Spleen (tissue), 11 donors: Measurements from ENCODE around the gene ANXA4. TPM values are rescaled to one million over a fixed set of nuclear protein-coding genes. Genes with fewer than 3 reads are reported as not detected.

Experiments
- DNase-seq: peaks from one replicate; pipeline ENCODE4 v3.0.0-alpha.2; 2020
- H3K27ac ChIP-seq, 8 donors: fragments of 200-600 bp; sonication (generic) in 7 of 8; 1 replicate in 4 of 8; 2 replicates in 4 of 8; pipeline versions ENCODE4 v1.5.0 to v1.8.0; 2016 to 2021; ENCODE audit warnings: inconsistent platforms in 4 of 8, mild to moderate bottlenecking in 4 of 8, moderate library complexity in 1 of 8
- H3K27me3 ChIP-seq, 7 donors: fragments of 200-600 bp; sonication (generic) in 6 of 7; replicated peaks in 1 of 7; 1 replicate in 4 of 7; 2 replicates in 3 of 7; pipeline versions ENCODE4 v1.5.0 to v1.8.0; 2016 to 2021; ENCODE audit warnings: inconsistent platforms in 3 of 7, mild to moderate bottlenecking in 1 of 7
- H3K36me3 ChIP-seq, 6 donors: fragments of 200-600 bp; sonication (generic) in 5 of 6; 1 replicate in 4 of 6; 2 replicates in 2 of 6; pipeline versions ENCODE4 v1.5.0 to v1.8.0; 2016 to 2021; ENCODE audit warnings: inconsistent platforms in 2 of 6
- H3K4me1 ChIP-seq, 6 donors: fragments of 200-600 bp; sonication (generic) in 5 of 6; 1 replicate in 3 of 6; 2 replicates in 3 of 6; pipeline versions ENCODE4 v1.5.0 to v1.8.0; 2016 to 2021; ENCODE audit warnings: inconsistent platforms in 3 of 6
- H3K4me3 ChIP-seq, 8 donors: fragments of 200-600 bp; sonication (generic) in 7 of 8; 1 replicate in 4 of 8; 2 replicates in 4 of 8; pipeline versions ENCODE4 v1.5.0 to v1.8.0; 2016 to 2021; ENCODE audit warnings: inconsistent platforms in 4 of 8, mild to moderate bottlenecking in 4 of 8, moderate library complexity in 2 of 8
- H3K9me3 ChIP-seq, 8 donors: fragments of 200-600 bp; sonication (generic) in 7 of 8; 1 replicate in 4 of 8; 2 replicates in 4 of 8; pipeline versions ENCODE4 v1.5.0 to v1.8.0; 2016 to 2021; ENCODE audit warnings: inconsistent platforms in 4 of 8
- POLR2A ChIP-seq, 3 donors: fragments of 450-650 bp; IDR thresholded peaks; one replicate each; pipeline ENCODE4 v1.5.1; 2017; ENCODE audit warnings: antibody characterized with exemption in 3 of 3, mild to moderate bottlenecking in 1 of 3
- POLR2AphosphoS5 ChIP-seq, 3 donors: sonication (generic); formaldehyde crosslinking; IDR thresholded peaks; one replicate each; pipeline ENCODE4 v1.5.1; 2017; ENCODE audit warnings: antibody characterized with exemption in 3 of 3
- WGBS, 5 donors: extraction: QIAGEN DNeasy Blood & Tissue Kit in 3 of 5; methylation state at CpG; one replicate each; pipeline versions ENCODE4 v1.1.5 to v1.1.7; 2013 to 2018; 5-methylcytosine and 5-hydroxymethylcytosine counted together
- intact Hi-C: fragments of 100-400 bp; cut with DNase I; formaldehyde crosslinking; loops from one replicate; pipeline ENCODE4 v1.15.0; 2023; ENCODE audit warnings: low total_unique reads
- polyA plus RNA-seq, 3 donors: library from polyadenylated mRNA; stranded (reverse); fragments of 200-250 nt; gene quantifications; one replicate each; pipeline ENCODE4 v1.2.1, GENCODE V29; 2013
- total RNA-seq, 7 donors: library from RNA; depleted of rRNA in 3 of 7; stranded (reverse); fragments of >200 nt in 3 of 7; fragmentation: NEBNext Ultra II Directional in 4 of 7; extraction: Animal tissue kit (Norgen Biotek cat#: 25700) in 4 of 7; gene quantifications; one replicate each; pipeline versions ENCODE4 v1.1.0 to v1.2.1, GENCODE V29; 2016 to 2021
- TF ChIP-seq, protein P1 (sequence below), 11 experiments: fragments of 200-600 bp in 7 of 11; fragments of 450-650 bp in 4 of 11; sonication (generic) in 4 of 11; IDR thresholded peaks in 8 of 11; conservative IDR thresholded peaks in 3 of 11; 1 replicate in 7 of 11; 2 replicates in 4 of 11; pipeline versions ENCODE4 v1.4.0 to v1.8.0; 2016 to 2021; ENCODE audit warnings: antibody characterized with exemption in 11 of 11, inconsistent platforms in 4 of 11, mild to moderate bottlenecking in 1 of 11
- donor health status: healthy with polysubstance abuse.
- donor health status: DM: no; HTN: no; CAD: no; lungs with moderate emphysema.
- donor health status: DM: no; HTN: no; CAD: no.
- donor health status: Bipolar disorder and iron deficiency.
- donor health status: healthy.
- donor health status: DM: no; HTN: no; CAD: no.
- donor health status: DM: yes; HTN: yes; CAD: no.

ANXA4 gene
- total and polyA plus RNA-seq, 10 donors, result 15.0 to 56.1 (median 29.2) TPM

DNA sequence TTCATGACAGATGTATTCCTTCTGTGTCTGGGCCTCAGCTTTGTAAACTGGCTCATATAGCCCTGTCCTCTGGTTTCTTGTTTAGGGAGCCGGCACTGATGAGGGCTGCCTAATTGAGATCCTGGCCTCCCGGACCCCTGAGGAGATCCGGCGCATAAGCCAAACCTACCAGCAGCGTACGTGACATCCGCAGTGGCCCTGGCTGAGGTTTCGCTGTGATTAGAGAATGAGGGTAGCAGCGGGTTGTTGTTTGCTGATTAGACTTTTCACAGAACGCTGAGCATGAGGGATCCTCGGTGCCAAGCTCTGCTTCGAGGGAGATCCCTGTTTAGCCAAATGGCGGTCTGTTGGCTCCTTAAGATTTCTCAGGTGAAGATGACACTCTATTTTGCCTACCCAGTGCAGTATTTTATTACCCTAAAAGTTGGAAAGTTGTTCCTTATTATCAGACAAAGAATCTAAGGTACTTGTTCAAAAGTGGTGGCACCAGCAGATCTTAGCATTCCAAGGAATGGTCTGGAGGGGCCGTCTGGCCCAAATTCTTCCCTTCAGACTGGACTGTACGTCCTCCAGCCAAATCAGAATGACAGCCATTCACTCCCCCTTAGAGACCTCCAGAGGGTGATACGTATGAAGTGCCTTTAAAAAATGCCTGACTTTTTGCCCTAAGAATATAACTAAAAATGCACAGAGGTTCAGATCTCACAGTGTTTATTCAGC, 66.0 kb downstream of the ANXA4 start:
- Histone ChIP-seq H3K9me3 (no peaks in the 10 kb centered on the region), H3K36me3 (peaks cover 0 to 84% (median 22%) of the 10 kb centered on the region in 6 donors), H3K27me3 (no peaks in the 10 kb centered on the region), H3K27ac (no peak overlapping the region), H3K4me1 (peaks cover 2 to 19% (median 17%) of the 10 kb centered on the region in 6 donors), H3K4me3 (no peak overlapping the region)
- intact Hi-C loops, result no loop called here
- WGBS, 5 donors, result 89 to 97% (median 95%) methylated on average over 16 of the region's 16 CpGs
- TF ChIP-seq POLR2A (IDR thresholded peaks at IDR 0.05), result no peak
- no peak for TF ChIP-seq POLR2AphosphoS5 (IDR thresholded peaks at IDR 0.05)
- TF ChIP-seq, protein P1, sequence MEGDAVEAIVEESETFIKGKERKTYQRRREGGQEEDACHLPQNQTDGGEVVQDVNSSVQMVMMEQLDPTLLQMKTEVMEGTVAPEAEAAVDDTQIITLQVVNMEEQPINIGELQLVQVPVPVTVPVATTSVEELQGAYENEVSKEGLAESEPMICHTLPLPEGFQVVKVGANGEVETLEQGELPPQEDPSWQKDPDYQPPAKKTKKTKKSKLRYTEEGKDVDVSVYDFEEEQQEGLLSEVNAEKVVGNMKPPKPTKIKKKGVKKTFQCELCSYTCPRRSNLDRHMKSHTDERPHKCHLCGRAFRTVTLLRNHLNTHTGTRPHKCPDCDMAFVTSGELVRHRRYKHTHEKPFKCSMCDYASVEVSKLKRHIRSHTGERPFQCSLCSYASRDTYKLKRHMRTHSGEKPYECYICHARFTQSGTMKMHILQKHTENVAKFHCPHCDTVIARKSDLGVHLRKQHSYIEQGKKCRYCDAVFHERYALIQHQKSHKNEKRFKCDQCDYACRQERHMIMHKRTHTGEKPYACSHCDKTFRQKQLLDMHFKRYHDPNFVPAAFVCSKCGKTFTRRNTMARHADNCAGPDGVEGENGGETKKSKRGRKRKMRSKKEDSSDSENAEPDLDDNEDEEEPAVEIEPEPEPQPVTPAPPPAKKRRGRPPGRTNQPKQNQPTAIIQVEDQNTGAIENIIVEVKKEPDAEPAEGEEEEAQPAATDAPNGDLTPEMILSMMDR (IDR thresholded peaks at IDR 0.05 in 8 of 11, conservative IDR thresholded peaks at IDR 0.05 in 3 of 11), result no peak
- no peak for DNase-seq

DNA sequence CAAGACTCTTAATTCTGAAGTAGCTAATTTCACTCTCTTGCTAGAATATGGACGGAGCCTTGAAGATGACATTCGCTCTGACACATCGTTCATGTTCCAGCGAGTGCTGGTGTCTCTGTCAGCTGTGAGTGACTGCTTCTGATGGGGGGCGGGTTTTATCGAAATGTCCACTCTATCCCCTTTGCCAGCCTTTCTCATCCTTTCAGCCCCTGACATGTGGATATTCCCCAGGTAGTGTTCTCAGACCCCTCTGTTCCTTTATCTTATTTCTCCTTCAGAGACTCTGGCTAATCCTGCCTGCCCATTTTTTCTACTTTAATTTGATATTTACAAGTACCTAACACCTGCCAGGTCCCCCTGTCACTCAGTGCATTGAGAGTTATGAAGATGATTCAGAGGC, 68.6 kb downstream of the ANXA4 start:
- DNase-seq, result no peak
- intact Hi-C loops, result loop anchor here (10.0 kb wide), 1 partner anchor 256 kb away; no protein-coding TSS in a partner anchor
- 86 to 95% (median 93%) methylated on average over 6 of the region's 6 CpGs for WGBS, 5 donors
- H3K27ac ChIP-seq, result no peak overlapping the region
- H3K9me3 ChIP-seq, result no peaks in the 10 kb centered on the region
- H3K4me1 ChIP-seq, result no peaks in the 10 kb centered on the region
- H3K36me3 ChIP-seq, result peaks cover 0 to 87% (median 30%) of the 10 kb centered on the region in 6 donors
- no peaks in the 10 kb centered on the region for H3K27me3 ChIP-seq
- no peak for TF ChIP-seq POLR2A (IDR thresholded peaks at IDR 0.05)
- H3K4me3 ChIP-seq, result no peak overlapping the region

- Histone ChIP-seq H3K27ac (no peak overlapping the region), H3K4me3 (no peak overlapping the region), H3K9me3 (no peaks in the 10 kb centered on the region), H3K36me3 (peaks cover 0 to 85% (median 30%) of the 10 kb centered on the region in 6 donors), H3K27me3 (no peaks in the 10 kb centered on the region), H3K4me1 (no peaks in the 10 kb centered on the region)
- intact Hi-C loops, result loop anchor here (10.0 kb wide), 1 partner anchor 256 kb away; no protein-coding TSS in a partner anchor
- WGBS, 5 donors, result 87 to 96% (median 90%) methylated on average over 5 of the region's 5 CpGs
- no peak for DNase-seq
- TF ChIP-seq, protein P1 (IDR thresholded peaks at IDR 0.05 in 8 of 11, conservative IDR thresholded peaks at IDR 0.05 in 3 of 11), result no peak
- TF ChIP-seq POLR2A (IDR thresholded peaks at IDR 0.05), result no peak
- TF ChIP-seq POLR2AphosphoS5 (IDR thresholded peaks at IDR 0.05), result no peak
These were observed 69.1 kb downstream of the ANXA4 start for GRCh38 chr2:69811018-69811417.

- Histone ChIP-seq H3K4me1 (peaks cover 0 to 5% (median under 1%) of the 10 kb centered on the region in 6 donors), H3K9me3 (no peaks in the 10 kb centered on the region), H3K27ac (no peak overlapping the region), H3K36me3 (peaks cover 0 to 79% (median 30%) of the 10 kb centered on the region in 6 donors), H3K27me3 (no peaks in the 10 kb centered on the region), H3K4me3 (no peak overlapping the region)
- intact Hi-C loops, result loop anchor here (10.0 kb wide), 1 partner anchor 257 kb away; no protein-coding TSS in a partner anchor
- DNase-seq, result no peak
- TF ChIP-seq POLR2AphosphoS5 (IDR thresholded peaks at IDR 0.05) (no peak), POLR2A (IDR thresholded peaks at IDR 0.05) (no peak)
- TF ChIP-seq, protein P1 (IDR thresholded peaks at IDR 0.05 in 8 of 11, conservative IDR thresholded peaks at IDR 0.05 in 3 of 11), result no peak
- 88 to 97% (median 93%) methylated on average over 3 of the region's 3 CpGs for WGBS, 5 donors
These were observed 69.7 kb downstream of the ANXA4 start for GRCh38 chr2:69811591-69811990.
